Brain microvascular endothelial cell (primary cell): ENCODE results near the gene GPR137C.

Source experiments
- DNase-seq: peaks from one replicate; pipeline ENCODE4 v3.0.0-alpha.2; 2020
- H3K27ac ChIP-seq: fragments of 250-450 bp; sonication (Bioruptor Pico); 2 replicates; pipeline ENCODE4 v1.5.1; 2020; ENCODE audit warnings: mild to moderate bottlenecking, moderate library complexity
- H3K27me3 ChIP-seq: fragments of 250-450 bp; sonication (Bioruptor Pico); replicated peaks from 2 replicates; pipeline ENCODE4 v1.5.1; 2020; ENCODE audit warnings: mild to moderate bottlenecking
- H3K36me3 ChIP-seq: fragments of 250-450 bp; sonication (Bioruptor Pico); replicated peaks from 2 replicates; pipeline ENCODE4 v1.5.1; 2020; ENCODE audit warnings: mild to moderate bottlenecking
- H3K4me3 ChIP-seq: 2 replicates; pipeline ENCODE4 v1.5.1; 2011; ENCODE audit warnings: low read depth, mild to moderate bottlenecking, control low read depth, low read length, moderate library complexity
- in situ Hi-C: cut with HindIII; loops from 2 replicates; pipeline ENCODE4 v1.10.0; 2017; ENCODE audit warnings: low sequenced_read_pairs, low pct_ligation_motif_present
- TF ChIP-seq, protein P1 (sequence below): IDR thresholded peaks from 2 replicates; pipeline ENCODE4 v1.5.1; 2011; ENCODE audit warnings: low read depth, mild to moderate bottlenecking, moderate library complexity, low read length, control low read depth, inconsistent platforms; ENCODE audit errors: missing control alignments

The GPR137C gene

GRCh38 chr14:52640137-52640536 lies 87.5 kb downstream of the GPR137C start:
- Histone ChIP-seq H3K36me3 (no peaks in the 10 kb centered on the region), H3K4me3 (no peak overlapping the region), H3K27me3 (no peaks in the 10 kb centered on the region), H3K27ac (no peak overlapping the region)
- TF ChIP-seq, protein P1, sequence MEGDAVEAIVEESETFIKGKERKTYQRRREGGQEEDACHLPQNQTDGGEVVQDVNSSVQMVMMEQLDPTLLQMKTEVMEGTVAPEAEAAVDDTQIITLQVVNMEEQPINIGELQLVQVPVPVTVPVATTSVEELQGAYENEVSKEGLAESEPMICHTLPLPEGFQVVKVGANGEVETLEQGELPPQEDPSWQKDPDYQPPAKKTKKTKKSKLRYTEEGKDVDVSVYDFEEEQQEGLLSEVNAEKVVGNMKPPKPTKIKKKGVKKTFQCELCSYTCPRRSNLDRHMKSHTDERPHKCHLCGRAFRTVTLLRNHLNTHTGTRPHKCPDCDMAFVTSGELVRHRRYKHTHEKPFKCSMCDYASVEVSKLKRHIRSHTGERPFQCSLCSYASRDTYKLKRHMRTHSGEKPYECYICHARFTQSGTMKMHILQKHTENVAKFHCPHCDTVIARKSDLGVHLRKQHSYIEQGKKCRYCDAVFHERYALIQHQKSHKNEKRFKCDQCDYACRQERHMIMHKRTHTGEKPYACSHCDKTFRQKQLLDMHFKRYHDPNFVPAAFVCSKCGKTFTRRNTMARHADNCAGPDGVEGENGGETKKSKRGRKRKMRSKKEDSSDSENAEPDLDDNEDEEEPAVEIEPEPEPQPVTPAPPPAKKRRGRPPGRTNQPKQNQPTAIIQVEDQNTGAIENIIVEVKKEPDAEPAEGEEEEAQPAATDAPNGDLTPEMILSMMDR: no peak
- no peak for DNase-seq
- in situ Hi-C loops: no loop called here

- Histone ChIP-seq H3K4me3 (no peak overlapping the region), H3K27ac (no peak overlapping the region), H3K36me3 (peaks cover 8% of the 10 kb centered on the region), H3K27me3 (no peaks in the 10 kb centered on the region)
- in situ Hi-C loops: no loop called here
- TF ChIP-seq, protein P1: no peak
- no peak for DNase-seq
Observed at GRCh38 chr14:52641745-52642144, 89.1 kb downstream of the GPR137C start.

GRCh38 chr14:52649511-52649910 lies 96.9 kb downstream of the GPR137C start:
- Histone ChIP-seq H3K4me3 (no peak overlapping the region), H3K27me3 (no peaks in the 10 kb centered on the region), H3K27ac (no peak overlapping the region), H3K36me3 (peaks cover 10% of the 10 kb centered on the region)
- TF ChIP-seq, protein P1: no peak
- DNase-seq: no peak
- in situ Hi-C loops: no loop called here

- TF ChIP-seq, protein P1: no peak
- in situ Hi-C loops: no loop called here
- Histone ChIP-seq H3K36me3 (peaks cover 5% of the 10 kb centered on the region), H3K27me3 (no peaks in the 10 kb centered on the region), H3K4me3 (no peak overlapping the region), H3K27ac (no peak overlapping the region)
- DNase-seq: peak; percentile 1
Observed at GRCh38 chr14:52650774-52651173, 98.1 kb downstream of the GPR137C start.

DNA sequence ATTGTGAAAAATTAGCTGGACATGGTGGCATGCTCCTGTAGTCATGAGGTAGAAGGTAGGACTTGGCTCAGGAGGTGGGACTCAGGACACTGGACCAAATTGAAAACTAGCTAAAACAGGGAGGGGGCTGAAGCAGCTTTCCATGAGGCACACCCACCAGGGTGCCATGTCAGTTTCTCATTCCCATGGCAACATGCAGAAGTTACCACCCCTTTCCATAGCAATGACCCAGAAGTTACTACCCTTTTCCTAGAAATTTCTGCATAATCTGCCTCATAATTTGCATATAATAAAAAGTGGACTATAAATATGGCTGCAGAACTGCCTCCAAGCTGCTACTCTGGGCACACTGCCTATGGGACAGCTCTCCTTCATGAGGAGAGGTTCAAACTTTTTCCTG lies 104.3 kb downstream of the GPR137C start:
- Histone ChIP-seq H3K36me3 (peaks cover 4% of the 10 kb centered on the region), H3K27me3 (no peaks in the 10 kb centered on the region), H3K27ac (no peak overlapping the region), H3K4me3 (no peak overlapping the region)
- DNase-seq: no peak
- TF ChIP-seq, protein P1: no peak
- in situ Hi-C loops: no loop called here

DNA sequence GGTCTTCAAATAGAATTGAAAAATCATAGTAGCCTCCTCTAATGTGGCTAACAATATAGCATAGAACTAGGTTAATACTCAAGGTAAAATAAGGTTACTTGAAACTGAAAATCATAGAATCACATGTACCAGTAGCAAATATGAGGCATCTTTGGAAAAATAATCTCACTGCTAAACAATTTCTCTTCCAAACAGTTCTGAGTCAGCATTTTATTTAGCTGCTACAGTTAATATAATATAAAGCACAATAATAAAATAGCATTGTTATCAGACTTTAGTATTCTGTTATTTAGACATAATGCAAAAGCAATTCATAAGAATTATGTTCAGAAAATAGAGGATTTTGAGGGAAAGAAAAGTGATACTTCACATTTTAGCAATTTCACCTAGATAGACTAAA lies 107.7 kb downstream of the GPR137C start:
- in situ Hi-C loops: no loop called here
- H3K36me3 ChIP-seq: peaks cover 4% of the 10 kb centered on the region

More for the DNA sequence above, 107.7 kb downstream of the GPR137C start:
- TF ChIP-seq, protein P1: no peak
- DNase-seq: no peak
- Histone ChIP-seq H3K4me3 (no peak overlapping the region), H3K27ac (no peak overlapping the region), H3K27me3 (no peaks in the 10 kb centered on the region)
